PC-9 (cell line): Measurements from ENCODE around the gene NECTIN1.

Experiments used
- CTCF ChIP-seq: fragments of 200-600 bp; sonication (generic); conservative IDR thresholded peaks from 2 replicates; pipeline ENCODE4 v1.6.1; 2017; ENCODE audit warnings: mixed run types, antibody characterized with exemption, mild to moderate bottlenecking, moderate library complexity
- EZH2 ChIP-seq: fragments of 200-600 bp; sonication (generic); IDR thresholded peaks from 2 replicates; pipeline ENCODE4 v1.8.0; 2017; ENCODE audit warnings: antibody characterized with exemption, low read depth

GRCh38 chr11:119635776-119636175, 93.2 kb downstream of the NECTIN1 start:
- TF ChIP-seq CTCF: no peak
- TF ChIP-seq EZH2: no peak
